GM18505 (cell line): ENCODE measurements around the gene SMC6.
A peak's percentile ranks its signal among the peaks of the same experiment; 100 is the strongest.

ENCODE experiments used
- ATAC-seq: cut with Tn5 transposase; IDR thresholded peaks from one replicate; pipeline ENCODE4 v1.9.1; 2021; ENCODE audit not compliant: unreplicated experiment
- POLR2A ChIP-seq: IDR thresholded peaks from 4 replicates; pipeline ENCODE4 v1.6.1; 2011; ENCODE audit warnings: borderline replicate concordance; ENCODE audit not compliant: insufficient read depth, insufficient read length; ENCODE audit errors: extremely low read depth

Gene SMC6

DNA sequence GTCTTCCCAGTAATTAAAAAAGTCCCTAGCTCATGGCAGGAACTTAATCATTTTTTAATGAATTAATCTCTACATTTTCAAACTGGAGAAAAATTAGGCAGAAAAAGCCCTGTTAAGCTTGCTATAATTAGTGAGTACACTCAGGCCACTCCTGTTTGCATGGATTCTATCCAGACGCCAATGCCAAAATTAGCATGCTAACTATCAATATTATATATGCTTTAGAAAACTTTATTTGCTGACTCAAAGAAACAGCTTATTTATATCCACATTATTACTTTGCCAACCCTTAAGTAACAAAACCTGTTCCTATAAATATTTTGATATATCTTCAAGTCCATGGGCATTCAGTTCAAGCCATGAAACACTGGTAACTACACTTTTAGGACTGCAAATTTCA, 90.9 kb downstream of the SMC6 start:
- ATAC-seq: no peak
- no peak for TF ChIP-seq POLR2A

DNA sequence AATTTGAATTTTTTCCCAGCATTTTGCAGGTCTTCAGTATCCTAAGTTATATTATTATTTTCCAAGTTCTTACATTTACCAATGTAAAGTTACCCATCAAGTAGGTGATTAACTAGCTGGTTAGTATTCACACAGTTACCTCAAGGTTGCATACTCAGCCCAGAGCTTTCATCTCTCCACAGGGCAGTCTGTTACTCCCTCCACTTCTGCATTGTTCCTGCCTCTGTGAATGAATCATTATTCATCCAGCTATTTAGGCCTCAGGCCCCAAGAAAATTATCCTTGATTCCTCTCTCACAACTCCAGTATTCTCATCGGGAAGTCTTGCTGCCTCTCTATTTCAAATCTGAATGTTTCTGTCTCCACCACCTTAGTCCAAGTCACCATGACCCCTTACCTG, 92.2 kb downstream of the SMC6 start:
- TF ChIP-seq POLR2A: no peak
- ATAC-seq: no peak

DNA sequence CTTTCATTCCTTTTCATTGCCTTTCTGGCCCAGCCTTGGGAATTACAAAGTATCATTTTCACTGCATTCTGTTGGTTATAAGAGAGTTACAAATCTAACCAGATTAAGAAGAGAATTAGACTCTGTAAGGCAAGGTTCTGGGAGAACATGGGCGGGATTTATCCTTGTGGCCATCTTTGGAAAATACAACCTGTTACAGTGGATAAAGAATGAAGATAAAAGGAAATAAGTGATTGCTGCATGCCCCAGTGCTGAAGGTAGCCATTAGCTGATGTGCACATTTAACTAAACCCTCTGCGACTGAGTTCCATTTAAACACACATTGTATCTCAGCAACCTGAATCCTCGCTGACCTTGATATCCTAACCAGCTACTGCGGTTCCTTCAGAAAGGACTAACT, 93.4 kb downstream of the SMC6 start:
- no peak for TF ChIP-seq POLR2A
- ATAC-seq: no peak

DNA sequence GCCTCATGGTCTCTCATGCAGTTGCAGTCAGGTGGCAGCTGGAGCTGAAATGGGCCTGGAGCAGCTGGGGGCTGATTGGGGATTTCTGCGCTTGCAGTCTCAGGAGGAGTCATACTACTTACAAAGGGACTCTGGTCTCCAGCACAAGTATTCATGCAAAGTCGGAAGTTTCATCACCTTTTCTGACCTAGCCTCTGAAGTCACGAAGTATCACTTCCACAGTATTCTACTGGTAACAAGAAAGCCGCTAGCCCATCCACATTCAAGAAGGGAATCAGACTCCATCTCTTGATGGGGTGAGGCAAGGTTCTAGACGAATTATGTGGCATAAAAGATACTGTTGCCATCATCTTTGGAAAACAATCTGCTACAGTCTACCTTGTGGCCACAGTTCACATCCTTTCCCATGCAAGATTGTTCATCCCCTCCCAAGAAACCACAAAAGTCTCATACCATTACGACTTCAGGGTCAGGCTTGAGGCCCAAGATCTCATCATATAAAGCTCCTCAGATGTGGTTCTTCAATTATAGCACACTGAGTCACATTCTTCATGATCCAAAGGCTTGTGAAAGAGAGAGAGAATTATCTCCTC, 95.3 kb downstream of the SMC6 start:
- TF ChIP-seq POLR2A: no peak
- ATAC-seq: peak; percentile 59

DNA sequence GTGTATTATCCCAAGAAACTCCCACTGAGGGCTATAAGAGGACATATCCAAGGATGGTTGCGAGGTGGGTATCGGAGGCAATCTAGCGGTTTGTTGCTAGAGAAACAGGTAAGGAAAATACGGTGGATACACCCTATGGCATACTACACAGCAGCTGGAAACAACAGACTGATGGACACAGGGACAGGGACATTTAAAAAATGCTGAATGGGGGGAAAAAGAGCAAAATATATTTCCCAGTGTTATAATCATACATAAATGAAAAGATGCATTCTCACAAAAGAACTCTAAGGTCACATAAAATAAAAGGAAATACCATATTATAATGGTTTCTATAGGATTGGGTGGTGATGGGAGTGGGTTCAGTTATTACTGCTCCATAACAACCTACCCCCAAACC, 95.9 kb downstream of the SMC6 start:
- no peak for TF ChIP-seq POLR2A
- no peak for ATAC-seq

DNA sequence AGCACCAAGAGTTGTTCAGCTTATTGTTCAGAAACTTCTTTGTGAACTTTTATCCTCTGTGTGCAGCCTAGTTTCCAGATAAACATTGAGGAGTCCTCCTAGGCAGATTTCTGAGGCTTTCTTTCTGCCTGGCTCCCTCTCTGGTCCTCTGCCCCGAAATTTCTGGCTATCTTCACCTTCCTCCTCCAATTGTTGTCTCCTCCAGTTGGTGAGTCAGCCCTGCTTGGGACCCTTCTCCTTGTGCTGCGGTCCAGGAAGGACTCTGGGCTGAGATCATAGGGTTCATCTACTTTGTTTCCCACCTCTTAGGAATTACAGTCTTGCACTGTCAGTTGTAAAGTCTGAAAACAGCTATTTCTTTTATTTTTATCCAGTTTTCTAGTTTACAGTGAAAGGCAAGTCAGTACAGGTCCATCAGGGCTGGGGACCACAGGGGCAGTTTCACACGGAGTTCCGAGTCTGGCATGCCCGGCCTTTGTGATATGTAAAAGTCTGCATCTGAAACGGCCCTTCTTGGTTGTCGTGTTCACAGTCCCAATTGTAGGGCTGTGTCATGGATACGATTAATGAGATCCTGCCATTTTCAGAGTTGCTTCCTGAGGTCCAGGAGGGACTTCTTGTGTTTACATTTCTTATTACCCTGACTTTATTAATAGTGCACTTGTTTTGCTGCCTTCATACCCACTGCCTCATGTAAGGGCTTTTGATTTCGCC, 100.8 kb downstream of the SMC6 start:
- no peak for TF ChIP-seq POLR2A
- no peak for ATAC-seq

DNA sequence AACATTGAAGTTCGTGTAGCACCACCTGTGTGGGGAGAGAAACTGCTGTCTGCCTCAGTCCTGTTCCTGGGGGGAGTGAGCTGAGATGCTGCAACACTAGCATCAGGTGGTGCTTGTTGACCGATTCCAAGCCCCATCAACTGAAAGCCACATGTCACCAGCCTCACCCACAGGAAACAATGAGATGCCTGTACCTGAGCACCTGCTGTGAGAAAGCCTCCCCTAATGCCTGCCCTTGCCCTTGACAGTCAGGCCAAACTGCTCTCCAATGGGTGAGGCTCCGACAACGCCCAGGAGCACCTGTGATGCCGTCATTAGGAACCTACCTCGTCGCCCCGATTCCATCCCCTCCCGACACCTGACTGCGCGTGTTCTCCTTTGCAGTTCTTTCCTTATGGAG, 104.6 kb downstream of the SMC6 start:
- no peak for ATAC-seq
- no peak for TF ChIP-seq POLR2A

DNA sequence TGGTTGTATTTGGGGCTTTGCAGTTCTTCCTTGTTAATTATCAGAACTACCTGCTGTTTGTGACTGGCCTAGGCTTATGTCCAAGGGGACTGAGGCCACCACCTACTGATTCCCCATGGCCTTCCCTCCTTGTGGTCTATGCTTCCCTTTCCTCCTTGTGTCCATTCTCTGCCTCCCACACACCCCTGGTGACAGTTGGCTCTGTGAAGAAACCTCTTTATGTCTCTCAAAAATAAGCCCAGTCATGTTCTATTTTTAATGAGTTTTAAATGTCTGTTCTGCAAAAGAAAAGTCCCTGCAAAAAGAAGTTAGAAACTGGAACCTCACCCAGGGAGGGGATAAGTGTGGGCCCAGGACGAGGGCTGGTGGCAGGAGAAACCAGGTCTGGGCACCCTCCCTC, 105.0 kb downstream of the SMC6 start:
- no peak for TF ChIP-seq POLR2A

DNA sequence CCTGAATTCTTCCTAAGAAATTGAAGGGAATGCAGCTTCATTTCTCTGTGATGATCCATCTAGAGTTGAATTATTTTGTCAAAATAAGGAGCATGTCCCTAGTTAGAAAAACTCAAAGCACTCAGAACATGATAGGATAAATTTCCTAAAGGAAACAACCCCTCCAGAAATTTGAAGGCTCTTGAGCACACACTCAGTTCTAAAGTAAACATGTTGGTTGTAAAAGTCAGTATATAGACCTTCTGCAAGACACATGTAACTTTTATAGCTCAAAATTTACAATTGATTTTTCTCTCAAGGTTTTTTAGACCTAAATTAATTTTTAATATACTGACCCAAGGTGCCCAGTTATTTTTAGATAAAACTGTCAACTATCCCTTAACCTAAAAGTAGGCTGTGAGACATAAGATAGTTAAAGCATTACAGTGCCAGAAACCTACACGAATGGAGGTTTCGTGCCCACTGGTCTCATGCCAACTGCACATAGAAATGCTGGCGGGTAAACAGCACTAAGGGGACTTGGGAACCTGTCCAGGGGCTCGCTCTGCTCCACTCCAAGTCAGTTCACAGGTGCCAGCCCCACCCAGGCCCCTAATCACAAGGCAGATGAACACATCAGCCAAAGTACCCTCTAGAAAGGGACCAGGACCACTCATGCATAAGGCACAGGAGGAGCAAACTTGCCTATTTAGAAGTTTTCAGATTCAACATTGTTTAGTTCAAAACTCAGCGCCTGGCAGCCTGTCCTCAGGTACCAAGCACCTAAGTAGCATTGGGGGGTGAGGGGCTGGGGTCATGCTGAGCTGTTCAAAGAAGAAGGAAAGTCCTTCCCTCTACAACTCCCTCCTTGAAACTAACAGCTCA, 106.5 kb downstream of the SMC6 start:
- no peak for TF ChIP-seq POLR2A
- ATAC-seq: no peak

More for the DNA sequence above, 105.0 kb downstream of the SMC6 start:
- no peak for ATAC-seq

DNA sequence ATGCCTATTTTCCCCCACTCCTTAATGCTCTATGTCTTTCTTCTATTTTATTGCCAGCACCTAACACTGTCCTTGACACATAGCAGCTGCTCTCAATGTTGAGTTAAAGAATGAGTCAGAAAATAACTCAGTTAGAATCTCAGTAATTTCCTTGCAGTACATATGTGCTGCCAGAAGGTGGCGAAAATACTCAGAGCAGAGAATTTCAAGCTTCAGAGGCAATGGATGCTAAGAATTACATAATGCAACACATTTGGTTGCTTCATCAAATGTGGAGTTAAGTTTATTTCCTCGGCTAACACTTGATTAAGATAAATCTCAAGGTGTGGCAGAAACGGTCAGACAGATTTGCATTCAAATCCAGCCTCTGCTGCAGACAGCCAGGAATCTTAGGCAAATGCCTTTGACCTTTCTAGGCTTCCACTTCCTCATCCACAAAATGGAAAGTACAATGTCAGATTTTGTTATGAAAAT, 107.5 kb downstream of the SMC6 start:
- ATAC-seq: peak; percentile 81
- TF ChIP-seq POLR2A: no peak

DNA sequence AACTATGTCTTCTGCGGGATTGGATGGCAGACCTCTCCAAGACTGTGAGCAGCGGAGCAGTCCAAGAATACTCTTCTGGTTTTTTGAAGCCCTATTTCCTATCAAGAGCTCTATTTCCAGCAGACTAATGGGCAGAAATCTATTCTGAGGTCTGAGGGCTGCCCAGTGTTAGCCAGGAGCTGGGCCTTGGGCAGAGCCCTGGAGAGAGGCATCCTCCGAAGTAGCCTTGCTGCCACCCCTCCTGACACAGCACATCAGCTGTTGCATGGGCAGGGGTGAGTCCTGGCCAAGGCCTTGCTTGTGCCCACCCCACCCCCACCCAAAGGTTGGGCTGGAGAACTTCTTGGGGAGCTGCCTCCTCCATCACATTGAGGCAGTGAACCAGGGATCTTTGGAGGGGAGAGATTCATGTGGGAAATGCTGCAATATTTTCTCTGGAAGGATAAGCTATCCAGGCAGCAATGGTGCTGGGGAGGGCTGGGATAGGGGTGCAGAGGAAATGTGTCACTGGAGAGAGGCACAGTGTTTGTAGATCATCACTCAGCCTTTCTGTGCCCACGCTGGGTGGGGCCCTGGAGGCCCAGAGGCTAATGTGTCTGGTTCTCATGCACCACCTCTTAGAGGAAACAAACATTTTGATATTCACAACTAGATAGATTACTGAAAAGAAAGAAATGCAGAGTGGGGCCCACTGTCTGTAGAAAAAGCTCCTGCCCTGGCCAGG, 108.5 kb downstream of the SMC6 start:
- no peak for ATAC-seq
- TF ChIP-seq POLR2A: no peak

DNA sequence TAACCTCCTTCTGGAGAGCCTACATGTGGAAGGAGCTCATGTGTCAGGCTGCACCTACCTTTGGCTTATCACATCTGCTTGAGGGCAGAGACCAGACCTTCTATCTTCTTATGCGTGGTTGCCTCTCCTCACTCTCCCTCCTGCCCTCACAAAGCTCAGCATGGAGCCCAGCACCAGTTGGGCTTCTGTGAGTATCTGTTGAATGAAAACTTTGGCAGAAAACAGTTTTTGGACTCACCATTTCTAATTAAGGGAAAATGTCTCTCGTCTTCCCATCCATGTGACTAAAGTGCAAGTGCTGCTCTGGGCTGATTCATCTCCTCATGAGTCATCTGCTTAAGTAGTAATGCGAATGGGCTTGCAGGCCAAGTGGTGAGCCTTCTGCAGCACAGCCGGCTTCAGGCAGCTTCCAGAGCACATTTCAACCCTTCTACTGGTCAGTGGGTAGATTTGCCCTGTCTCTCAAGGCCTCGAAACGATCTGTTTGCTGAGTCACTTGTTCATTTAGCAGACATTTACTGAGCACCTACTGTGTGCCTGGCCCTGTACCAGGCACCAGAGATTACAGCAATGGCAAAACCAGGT, 110.5 kb downstream of the SMC6 start:
- no peak for TF ChIP-seq POLR2A
- no peak for ATAC-seq

DNA sequence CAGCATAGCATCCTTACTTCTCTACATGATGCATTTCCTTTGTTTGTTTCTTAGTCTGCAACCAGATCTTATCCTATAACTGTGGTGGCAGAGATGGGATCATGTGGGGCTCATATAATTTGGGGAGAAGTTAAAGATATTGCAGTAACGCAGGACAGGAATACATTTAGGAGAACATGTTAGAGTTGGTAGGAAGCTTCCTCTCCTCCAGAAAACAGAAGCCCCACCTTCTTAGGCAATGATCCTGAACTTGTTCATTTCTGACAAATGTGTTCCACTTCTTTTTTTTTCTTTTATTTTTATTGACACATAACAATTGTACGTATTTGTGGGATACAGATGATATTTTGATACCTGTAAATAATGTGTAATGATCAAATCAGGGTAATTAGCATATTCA, 113.2 kb downstream of the SMC6 start:
- no peak for ATAC-seq
- no peak for TF ChIP-seq POLR2A
